Measurements from ENCODE around the gene LMO1.

- TF ChIP-seq RCOR1 (IDR thresholded peaks at IDR 0.05; ENCODE audit: low read length): peak; percentile 94
- no peak for TF ChIP-seq CTCF (IDR thresholded peaks at IDR 0.05)
- TF ChIP-seq EZH2phosphoT487 (IDR thresholded peaks at IDR 0.05; ENCODE audit: borderline replicate concordance, low read depth): no peak
- no peak for TF ChIP-seq FOXM1 (IDR thresholded peaks at IDR 0.05; ENCODE audit: low read depth)
- TF ChIP-seq SMC3 (IDR thresholded peaks at IDR 0.05; ENCODE audit: low read depth, low read length): no peak
- TF ChIP-seq POLR2AphosphoS5 (IDR thresholded peaks at IDR 0.05; ENCODE audit: low read depth, low read length): peak; percentile 42; the same call in 1 of the 2 replicates
- peak; percentile 61; the same call in 1 of the 2 replicates for TF ChIP-seq MXI1 (IDR thresholded peaks at IDR 0.05; ENCODE audit: low read depth, low read length)
- no peak for TF ChIP-seq RXRA (IDR thresholded peaks at IDR 0.05; ENCODE audit: borderline replicate concordance, low read depth)
- TF ChIP-seq USF2 (IDR thresholded peaks at IDR 0.05; ENCODE audit: borderline replicate concordance, low read depth, low read length): no peak
- TF ChIP-seq FOXJ3 (CRISPR knock-in tag; IDR thresholded peaks at IDR 0.05): no peak
- TF ChIP-seq EP300 (IDR thresholded peaks at IDR 0.05; ENCODE audit: borderline replicate concordance in 1 of 2, low read depth in 1 of 2, low read length in 1 of 2): peak in 1 of 2 experiments; percentile 77; a peak in 2 of 4 replicates
Observed at GRCh38 chr11:8206251-8207079, 57.2 kb downstream of the LMO1 start.
